ENCODE measurements around the gene IL12RB1. TPM values are rescaled to one million over a fixed set of nuclear protein-coding genes. Genes with fewer than 3 reads are reported as not detected.

IL12RB1 gene
- polyA plus RNA-seq (2013, experiment 1 of 2; ENCODE audit: insufficient read length): 0.06 TPM
- 0.07 TPM for polyA plus RNA-seq (2013, experiment 2 of 2; ENCODE audit: insufficient read length)

DNA sequence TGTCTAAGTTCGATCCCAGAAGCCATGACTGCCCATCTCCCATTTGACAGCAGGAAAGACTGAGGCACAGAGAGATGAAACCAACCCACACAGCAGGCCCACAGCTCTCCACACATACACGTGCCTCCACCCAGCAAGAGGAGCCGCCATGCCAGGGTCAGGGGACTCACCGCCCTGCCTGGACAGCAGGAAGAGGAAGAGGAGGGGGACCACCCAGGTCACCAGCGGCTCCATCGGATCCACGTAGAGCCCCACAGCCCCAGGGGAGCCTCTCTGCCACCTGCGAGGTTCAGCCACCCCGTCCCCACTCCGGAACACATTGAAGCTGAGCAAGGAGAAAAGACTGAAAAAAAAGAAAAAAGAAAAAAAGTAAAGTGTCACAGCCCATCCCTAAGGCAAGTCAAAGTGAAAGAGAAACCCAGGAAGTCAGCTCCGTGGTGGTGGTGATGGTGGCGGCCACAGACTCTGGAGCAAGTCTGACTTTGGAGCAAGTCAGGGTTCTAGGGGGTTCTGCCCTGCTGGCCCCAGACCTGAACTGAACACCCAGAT lies at the start of gene IL12RB1:
Gene IL12RB1 (minus strand): TSS at position 345 of the 549 bp plus-strand sequence. CDS start 111 bp downstream, at position 234.
- DNase-seq: no peak

DNA sequence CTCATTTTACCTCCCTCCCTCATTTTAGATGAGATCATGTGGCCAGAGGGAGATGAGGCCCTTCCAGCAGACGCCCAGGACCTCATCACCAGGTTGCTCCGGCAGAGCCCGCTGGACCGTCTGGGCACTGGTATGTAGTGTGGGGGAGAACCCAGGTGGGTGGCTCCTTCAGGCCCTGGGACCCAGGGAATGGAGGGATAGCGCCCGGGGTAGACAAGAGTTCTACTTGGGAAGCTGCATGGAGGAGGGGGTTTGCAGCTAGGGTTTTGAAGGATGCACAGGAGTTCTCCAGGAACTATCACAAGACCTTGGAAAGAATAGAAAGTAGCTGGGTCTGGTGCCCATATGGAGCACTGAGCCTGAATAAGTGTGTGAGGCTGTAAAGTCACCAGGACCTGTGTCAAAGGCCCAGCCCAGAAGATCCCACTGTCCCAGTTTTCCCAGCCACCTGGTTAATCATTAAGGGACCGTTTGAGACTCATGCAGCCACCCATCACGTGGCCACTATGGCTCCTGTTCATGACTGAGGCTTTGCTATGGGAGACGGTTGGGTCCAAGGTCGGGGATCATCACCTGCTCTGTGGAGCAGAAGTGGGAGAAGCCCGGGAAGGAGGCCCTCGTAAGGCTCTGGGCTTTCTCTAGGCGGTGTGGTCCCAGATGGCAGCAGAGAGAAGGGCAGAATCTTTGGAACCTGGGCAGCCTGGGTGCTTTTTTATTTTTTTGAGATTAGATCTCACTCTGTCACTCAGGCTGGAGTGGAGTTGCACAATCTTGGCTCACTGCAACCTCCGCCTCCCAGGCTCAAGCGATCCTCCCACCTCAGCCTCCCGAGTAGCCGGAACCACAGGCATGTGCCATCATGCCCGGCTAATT lies 49.2 kb upstream of the IL12RB1 start:
- no peak for DNase-seq

DNA sequence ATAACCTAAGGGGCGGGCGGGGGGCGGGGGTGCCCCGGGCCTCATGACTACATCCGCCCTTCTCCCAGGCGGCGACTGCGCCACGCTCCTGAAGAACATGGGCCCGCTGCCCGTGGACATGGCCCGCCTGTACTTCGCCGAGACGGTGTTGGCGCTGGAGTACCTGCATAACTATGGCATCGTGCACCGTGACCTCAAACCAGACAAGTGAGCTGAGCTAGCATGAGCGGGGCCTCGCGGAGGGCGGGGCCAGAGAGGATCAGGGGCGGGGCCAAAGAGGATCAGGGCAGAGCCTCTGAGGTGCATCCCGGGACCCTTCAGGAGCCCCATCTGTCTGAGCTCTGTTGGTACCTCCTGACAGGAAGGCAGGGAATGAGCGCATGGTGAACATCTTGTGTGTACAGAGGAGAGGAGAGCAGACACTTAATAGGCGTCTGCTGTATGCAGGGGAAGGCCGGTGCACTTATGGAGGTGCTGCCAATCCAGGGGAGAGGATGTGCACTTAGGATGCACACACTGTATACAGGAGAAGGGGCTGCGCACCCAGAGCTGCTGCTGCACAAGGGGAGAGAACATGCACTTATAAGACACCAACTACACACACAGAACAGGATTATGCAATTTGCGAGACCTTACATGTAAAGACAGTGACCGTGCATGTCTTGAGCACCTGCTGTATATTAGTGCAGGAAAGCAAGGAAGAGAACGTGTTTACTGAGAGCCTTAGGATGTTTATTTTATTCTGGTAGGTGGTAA lies 45.3 kb upstream of the IL12RB1 start:
- no peak for DNase-seq

DNA sequence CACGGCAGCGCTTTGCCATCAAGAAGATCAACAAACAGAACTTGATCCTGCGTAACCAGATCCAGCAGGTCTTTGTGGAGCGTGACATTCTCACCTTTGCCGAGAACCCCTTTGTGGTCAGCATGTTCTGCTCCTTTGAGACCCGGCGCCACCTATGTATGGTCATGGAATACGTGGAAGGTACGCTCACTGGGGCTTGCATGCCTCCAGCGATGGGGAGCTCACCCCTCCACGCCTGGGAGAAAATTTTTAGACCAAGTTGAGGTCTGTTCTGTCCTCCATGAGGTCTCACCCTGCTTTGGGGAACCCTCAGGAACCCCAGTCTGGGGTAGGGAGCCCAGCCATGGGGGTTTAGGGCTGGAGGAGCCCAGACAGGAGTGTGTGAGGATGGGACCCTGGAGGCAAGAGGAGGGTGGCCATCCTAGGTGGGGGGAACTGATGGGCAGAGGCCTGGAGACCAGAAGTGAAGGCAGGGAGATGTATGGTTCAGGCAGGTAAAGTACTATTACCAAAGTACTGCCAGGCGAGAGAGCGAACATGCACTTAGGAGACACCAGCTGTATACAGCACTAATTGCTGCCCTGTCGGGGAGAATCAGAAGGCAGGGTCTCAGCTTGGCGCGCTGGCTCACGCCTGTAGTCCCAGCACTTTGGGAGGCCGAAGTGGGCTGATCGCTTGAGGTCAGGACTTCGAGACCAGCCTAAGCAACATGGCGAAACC lies 43.9 kb upstream of the IL12RB1 start:
- DNase-seq: no peak

DNA sequence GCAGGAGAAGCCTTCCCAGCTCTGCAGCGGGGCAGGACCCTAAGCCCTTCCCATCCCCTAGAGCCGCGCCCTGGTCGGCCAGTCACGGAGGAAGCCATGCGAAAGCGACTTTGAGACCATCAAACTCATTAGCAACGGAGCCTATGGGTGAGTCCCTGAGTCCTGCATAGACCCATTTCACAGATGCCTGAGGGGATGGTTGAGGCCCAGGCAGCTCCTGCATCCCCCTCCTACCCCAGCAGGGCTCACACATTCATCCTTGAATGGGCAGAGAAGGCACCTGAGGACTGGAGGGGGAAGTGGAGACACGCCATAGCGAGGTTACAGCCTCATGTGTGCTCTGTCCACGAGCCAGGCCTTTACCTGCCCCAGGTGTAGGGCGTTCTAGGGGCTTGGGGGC lies 42.1 kb upstream of the IL12RB1 start:
- no peak for DNase-seq

DNA sequence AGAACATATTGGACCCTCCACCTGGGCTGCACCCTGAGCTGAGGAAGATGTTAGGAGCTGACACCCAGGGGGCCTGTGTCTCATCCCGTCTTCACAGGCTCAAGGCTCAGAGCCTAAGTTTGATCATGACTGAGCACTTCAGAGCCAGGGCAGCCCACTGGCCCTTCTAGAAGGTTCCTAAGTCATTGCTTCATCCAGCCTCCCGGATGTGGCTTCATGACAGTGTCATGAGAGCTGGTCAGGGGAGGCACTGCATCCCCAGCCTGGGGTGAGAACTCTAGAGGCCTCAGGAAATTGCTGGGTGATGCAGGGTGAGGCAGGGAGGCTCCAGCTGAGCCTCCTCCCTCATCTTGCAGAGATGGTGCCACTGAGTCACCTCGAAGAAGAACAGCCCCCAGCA lies 41.3 kb upstream of the IL12RB1 start:
- no peak for DNase-seq

DNA sequence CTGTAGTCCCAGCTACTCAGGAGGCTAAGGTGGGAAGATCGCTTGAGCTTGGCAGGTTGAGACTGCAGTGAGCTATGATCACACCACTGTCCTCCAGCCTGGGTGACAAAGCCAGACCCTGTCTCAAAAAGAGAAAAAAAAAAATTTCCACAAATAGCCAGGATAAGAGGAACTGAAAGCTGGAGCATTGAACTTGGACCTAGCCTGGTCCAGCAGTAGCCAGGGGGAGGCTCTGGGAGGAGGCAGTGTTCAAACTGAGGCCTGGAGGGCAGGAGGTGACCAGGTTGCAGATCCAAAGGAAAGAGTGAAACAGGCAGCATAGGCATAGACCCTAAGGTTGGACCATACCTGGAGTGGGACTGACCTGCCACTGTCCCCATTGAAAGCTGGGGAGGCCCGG lies 39.4 kb upstream of the IL12RB1 start:
- DNase-seq: no peak

DNA sequence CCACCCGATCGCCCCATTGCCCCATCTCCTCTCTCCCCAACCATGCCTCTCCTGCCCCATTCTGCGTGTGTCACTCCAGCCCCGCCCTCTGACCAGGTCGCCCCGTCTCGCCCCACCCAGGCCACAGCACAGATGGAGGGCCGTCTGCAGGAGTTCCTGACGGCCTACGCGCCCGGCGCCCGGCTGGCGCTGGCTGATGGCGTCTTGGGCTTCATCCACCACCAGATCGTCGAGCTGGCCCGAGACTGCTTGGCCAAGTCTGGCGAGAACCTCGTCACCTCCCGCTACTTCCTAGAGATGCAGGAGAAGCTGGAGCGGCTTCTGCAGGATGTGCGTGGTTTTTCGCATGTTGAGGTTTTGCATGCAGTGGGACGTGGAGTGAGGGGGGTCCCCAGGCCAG lies 37.1 kb upstream of the IL12RB1 start:
- no peak for DNase-seq

DNA sequence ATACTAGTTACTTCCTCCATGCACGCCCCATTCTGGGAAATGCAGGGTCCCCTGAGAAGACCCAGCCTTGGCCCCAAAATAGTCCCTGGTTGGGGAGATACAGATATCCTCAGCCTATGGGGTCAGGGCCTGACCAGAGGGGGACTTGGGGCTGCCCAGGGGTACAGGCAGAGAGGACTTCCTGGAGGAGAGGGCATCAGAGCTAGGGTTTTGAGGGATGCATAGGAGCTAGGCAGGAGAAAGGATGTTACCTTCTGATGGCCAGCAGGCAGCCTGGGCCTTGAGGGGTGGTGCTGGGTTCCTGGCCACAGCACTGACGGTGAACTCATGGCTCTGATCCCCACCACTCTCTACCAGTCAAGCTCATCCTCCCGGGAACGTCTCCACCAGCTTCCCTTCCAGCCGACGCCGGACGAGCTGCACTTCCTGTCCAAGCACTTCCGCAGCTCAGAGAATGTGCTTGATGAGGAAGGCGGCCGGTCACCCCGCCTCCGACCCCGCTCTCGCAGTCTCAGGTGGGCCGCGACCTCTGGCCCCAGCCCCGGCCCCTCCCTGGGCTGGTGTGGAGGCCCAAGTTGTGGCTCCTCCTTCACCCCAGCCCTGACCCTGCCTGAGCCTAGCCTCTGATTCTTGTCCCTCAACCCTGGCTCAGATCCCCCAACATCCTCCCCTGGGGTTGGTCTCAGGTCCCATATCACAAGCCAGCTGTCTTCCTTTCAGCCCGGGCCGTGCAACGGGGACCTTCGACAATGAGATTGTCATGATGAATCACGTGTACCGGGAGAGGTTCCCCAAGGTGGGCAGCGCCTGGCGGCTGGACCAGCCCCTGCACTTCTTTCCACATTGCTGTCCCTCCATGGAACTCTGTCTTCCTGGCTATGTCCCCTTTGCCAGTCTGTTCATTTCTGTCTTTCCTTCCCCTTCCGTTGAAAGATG lies 36.4 kb upstream of the IL12RB1 start:
- no peak for DNase-seq

DNA sequence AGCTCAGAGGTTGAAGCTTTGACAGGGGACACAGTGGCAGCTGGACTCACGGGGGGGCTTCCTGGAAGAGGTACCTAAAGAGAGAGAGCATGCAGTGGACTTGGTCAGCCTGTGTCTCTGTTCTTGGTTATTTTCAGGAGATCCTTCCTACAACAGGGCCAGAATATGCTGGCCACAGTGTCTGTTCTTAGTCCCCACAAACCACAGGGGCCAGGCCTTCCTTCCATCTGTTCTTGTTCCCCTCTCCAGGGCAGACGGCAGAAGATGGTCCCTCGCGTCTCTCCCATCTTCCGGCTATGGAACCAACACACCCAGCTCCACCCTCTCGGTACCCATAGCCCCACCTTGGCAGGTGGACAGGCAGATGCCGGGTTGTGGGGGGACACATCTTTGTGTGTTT lies 35.7 kb upstream of the IL12RB1 start:
- DNase-seq: no peak

DNA sequence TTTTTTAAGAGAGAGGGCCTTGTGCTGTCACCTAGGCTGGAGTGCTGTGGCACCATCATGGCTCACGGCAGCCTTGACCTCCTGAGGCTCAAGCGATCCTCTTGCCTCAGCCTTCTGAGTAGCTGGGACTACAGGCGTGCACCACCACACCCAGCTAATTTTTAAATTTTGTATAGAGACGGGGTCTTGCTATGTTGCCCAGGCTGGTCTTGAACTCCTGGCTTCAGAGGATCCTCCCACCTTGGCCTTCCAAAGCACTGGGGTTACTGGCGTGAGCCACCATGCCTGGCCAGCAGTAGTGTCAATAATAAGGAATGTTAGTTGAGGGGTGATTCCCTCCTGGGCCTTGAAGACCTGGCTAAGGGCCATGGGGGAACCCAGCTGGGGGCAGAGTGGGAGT lies 34.4 kb upstream of the IL12RB1 start:
- no peak for DNase-seq

DNA sequence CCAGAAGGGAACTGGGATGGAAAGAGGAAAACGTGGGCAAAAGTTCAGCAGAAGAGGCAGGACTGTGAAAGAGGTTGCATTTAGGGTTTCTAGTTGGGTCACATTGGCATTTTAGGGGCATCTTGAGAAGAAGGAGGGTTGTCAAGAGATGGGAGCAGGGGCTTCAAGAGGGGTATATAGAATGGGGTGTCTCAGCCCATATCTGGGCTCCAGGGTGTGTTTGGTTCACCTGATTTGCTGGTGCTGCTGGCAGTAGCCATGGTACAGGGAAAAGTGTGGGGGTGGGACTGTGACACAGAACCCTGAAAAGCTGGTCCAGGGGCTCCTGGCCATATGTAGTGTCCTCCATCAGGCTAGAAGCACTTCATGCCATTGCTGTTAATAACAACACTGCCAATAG lies 33.4 kb upstream of the IL12RB1 start:
- no peak for DNase-seq

DNA sequence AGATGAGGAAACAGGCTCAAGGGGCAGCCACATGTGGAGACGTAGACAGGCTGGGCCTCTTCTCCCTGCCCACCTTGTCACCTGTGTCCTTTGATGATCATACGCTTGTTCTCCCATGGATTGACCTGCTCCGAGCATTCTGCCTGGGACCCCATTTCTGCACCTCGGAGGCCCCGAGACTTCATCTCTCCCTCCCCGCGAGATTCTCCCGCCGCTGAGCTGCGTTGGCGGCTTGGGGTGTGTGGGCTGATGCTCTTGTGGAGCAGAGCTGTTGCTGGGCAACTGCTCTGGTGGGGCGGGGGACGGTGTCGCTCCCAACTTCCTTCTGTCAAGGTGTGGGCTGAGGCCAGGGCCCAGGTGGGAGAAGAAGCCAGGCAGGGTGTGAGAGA lies 33.0 kb upstream of the IL12RB1 start:
- DNase-seq: no peak

DNA sequence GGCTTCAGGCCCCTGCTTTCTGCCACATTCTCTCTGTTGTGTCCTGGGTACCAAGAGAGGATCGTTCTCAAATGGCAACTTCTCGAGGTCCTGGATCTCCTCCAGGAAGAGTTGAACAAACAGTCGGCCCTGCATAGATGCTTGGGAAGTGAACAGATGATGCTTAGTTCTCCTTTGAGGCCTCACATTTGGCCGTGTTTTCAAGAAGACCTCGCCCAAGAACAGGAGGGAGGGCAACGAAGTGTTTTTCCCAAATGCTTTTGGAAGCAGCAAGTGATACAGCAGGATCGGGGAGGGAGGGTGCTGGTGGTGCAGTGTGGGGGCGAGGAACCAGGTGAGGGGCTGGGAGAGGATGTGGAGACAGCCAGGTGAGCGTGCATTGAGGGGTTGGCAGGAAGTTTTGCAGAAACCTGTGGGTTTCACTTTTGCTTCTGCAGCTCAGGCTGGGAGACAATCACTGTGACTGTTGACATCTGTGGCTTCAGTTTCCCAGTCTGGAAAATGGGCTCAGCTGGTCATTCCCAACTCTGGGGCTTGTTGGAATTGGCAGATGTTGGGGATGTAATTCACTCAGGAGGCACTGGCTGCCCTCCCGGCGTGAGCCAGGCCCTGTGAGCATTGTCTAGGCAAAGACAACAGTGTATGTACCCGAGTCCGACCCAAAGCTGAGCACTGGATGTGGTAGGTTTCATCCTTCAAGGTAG lies 32.4 kb upstream of the IL12RB1 start:
- DNase-seq: no peak

DNA sequence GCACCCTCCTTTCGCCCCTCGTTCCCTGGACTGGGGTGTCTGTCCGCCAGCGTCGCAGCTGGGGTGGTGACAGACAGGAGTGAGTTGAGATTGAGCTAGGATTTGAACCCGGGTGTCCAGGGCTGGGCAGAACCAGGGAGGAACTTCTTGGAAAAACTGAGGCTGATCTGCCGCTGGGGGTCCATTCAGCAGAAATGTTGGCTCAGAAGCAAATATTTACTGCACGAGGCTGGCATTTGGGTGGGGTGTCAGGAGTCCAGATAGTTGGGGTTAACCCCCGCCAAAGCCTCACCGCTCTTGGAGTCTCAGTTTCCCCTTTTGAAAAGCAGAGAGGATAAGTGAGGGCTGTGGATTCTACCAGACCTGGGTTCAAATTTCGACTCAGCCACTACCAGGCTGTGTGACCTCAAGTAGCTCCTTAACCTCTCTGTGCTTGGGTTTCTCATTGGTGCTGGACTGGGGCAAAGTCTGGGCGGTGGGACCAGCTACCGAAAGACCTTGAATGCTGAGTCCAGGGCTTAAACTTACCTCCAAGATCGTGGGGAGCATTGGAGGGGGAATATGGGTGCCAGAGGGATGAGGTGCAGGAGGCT lies 31.8 kb upstream of the IL12RB1 start:
- DNase-seq: no peak

DNA sequence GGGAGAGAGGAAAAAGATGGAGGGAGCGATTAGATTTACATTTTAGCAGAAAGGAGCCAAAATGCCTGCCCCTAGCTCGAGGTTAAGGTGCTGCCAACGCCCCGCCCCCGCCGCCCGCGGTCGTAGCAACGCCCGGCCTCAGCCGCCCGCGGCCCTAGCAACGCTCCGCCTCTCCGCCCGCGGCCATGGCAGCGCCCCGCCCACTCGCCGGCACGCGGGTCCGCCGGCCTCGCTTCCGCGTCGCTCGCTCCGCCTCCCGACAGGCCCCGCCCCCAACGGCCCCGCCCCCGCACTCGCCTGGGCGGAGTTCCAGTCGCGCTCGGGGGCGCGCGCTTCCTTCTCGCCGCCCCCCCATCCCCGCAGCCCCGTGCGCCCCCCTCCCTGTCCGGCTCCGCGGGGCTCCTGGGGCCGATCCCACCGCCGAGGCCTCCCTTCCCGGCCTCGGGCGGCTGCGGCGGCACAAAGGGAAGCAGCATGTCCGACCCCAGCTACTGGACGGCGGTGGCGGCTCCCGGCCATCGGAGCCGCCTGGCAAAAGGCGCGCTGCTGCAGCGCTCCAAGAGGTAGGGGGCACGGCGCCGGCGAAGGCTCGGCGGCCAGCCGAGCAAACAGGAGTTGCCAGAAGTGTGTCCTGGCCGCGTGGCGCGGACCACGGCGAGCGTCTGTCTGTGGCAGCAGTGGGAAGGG lies 31.1 kb upstream of the IL12RB1 start:
- DNase-seq: peak; percentile 85

DNA sequence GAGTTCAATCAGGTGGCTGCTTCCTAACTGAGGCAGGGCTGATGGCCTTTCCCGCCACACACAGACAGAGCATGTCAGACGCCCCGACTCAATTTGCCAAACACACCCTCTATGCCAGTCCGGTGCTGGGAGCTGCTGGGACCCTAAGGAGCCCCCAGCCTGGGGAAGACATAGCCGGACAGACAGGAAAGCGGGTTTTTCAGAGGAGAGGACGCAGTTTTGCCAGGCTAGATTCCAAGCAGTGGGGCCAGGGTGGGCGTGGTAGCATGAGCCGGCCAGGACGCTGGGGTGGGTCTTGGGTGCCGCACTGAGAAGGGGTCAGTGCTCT lies 30.6 kb upstream of the IL12RB1 start:
- no peak for DNase-seq

DNA sequence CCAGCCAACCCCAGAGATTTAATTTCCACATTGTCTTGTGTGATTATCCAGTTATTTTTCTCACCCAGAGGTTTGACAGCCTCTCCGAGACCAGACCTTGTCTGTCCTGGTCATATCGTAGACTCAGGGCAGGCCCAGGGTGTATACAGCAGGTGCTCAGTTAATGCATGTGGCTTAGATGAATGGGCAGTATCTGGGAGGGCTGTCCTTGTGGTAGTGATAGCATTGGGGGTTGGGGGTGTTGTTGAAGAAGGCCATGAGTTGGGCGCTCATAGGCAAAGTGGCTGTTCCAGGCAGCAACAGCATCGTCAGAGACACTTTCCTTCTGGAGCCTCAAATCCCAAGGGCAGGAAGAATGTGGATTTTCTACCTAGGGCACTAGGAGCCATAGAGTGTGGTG lies 27.7 kb upstream of the IL12RB1 start:
- DNase-seq: no peak

DNA sequence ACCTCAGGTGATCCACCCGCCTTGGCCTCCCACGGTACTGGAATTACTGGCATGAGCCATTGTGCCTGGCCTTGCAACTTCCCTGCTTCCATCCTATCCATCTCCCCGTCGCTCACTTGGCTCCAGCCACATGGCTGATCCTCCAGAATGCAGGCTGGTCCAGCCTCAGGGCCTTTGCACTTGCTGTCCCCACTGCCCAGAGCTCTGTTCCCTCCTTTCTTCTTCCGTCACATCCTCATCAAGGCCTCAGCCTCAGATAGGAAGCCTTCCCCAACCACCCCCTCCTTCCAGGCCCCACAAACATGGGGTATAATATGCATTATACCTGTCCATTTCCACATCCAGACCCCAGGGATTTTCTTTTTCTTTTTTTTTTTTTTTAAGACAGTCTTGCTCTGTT lies 27.1 kb upstream of the IL12RB1 start:
- no peak for DNase-seq

DNA sequence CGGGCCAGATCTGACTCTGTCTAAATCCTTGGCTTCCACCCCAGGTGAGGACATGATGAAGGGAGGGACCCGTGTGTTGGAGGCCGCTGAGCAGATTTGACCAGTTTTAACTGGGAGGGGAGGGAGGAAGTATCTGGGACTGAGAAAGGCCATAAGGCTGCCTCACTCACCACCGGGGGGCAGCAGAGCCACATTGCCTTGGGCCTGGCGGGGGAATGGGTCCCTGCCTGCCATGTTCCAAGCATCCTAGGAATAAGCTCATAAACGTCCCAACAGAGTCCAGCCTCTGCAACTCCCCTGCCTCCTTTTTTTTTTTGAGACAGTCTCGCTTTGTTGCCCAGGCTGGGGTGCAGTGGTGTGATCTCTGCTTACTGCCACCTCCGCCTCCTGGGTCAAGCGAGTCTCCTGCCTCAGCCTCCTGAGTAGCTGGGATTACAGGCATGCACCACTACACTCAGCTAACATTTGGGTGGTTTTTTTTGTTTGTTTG lies 26.3 kb upstream of the IL12RB1 start:
- DNase-seq: peak; percentile 78
